ENCODE measurements around the gene ARMCX6.

- TF ChIP-seq, protein P1, sequence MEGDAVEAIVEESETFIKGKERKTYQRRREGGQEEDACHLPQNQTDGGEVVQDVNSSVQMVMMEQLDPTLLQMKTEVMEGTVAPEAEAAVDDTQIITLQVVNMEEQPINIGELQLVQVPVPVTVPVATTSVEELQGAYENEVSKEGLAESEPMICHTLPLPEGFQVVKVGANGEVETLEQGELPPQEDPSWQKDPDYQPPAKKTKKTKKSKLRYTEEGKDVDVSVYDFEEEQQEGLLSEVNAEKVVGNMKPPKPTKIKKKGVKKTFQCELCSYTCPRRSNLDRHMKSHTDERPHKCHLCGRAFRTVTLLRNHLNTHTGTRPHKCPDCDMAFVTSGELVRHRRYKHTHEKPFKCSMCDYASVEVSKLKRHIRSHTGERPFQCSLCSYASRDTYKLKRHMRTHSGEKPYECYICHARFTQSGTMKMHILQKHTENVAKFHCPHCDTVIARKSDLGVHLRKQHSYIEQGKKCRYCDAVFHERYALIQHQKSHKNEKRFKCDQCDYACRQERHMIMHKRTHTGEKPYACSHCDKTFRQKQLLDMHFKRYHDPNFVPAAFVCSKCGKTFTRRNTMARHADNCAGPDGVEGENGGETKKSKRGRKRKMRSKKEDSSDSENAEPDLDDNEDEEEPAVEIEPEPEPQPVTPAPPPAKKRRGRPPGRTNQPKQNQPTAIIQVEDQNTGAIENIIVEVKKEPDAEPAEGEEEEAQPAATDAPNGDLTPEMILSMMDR (IDR thresholded peaks at IDR 0.05; ENCODE audit: borderline replicate concordance, extremely low read depth, low read length, poor library complexity, severe bottlenecking), result no peak
- TF ChIP-seq EZH2 (IDR thresholded peaks at IDR 0.05; ENCODE audit: borderline replicate concordance, low read depth, low read length, severe bottlenecking), result no peak
These were observed 12.1 kb downstream of the ARMCX6 start for GRCh38 chrX:101605728-101606127.

Measured in DND-41 (cell line).